Astrocyte of the cerebellum (primary cell): ENCODE data around the gene AACS.
"Not testable (repeated sequence)": the region's sequence is repeated elsewhere in the genome, so short reads cannot be mapped to it uniquely, and the experiment has no call there.

ENCODE experiments used
- DNase-seq: peaks from one replicate; pipeline ENCODE4 v3.0.0-alpha.2; 2011; ENCODE audit warnings: low read depth
- H3K4me3 ChIP-seq: 2 replicates; pipeline ENCODE4 v1.5.1; 2011; ENCODE audit warnings: mild to moderate bottlenecking, low read depth, low read length, moderate library complexity
- CTCF ChIP-seq: IDR thresholded peaks from 2 replicates; pipeline ENCODE4 v1.5.1; 2012; ENCODE audit warnings: low read length, low read depth, moderate library complexity, mild to moderate bottlenecking; ENCODE audit errors: missing control alignments
- in situ Hi-C: cut with HindIII; loops from 2 replicates; pipeline ENCODE4 v1.10.0; 2017; ENCODE audit warnings: low sequenced_read_pairs

The AACS gene

GRCh38 chr12:125079084-125079483 is 13.8 kb downstream of the AACS start:
- DNase-seq, result no peak
- no peak for TF ChIP-seq CTCF
- in situ Hi-C loops, result no loop called here
- H3K4me3 ChIP-seq, result no peak overlapping the region

- DNase-seq, result no peak
- no peak for TF ChIP-seq CTCF
- in situ Hi-C loops, result no loop called here
- H3K4me3 ChIP-seq, result no peak overlapping the region
Measured at GRCh38 chr12:125079648-125080645, 14.7 kb downstream of the AACS start.

- H3K4me3 ChIP-seq, result no peak overlapping the region
- in situ Hi-C loops, result no loop called here
- TF ChIP-seq CTCF, result no peak
- no peak for DNase-seq
Measured at GRCh38 chr12:125081427-125081826, 16.2 kb downstream of the AACS start.

- DNase-seq, result no peak
- in situ Hi-C loops, result no loop called here
- no peak overlapping the region for H3K4me3 ChIP-seq
- no peak for TF ChIP-seq CTCF
Measured at GRCh38 chr12:125083072-125083471, 17.8 kb downstream of the AACS start.

- DNase-seq, in situ Hi-C loops, H3K4me3 ChIP-seq: not testable (repeated sequence)
Measured at GRCh38 chr12:125088199-125088598, 23.0 kb downstream of the AACS start.

- TF ChIP-seq CTCF, result no peak
- in situ Hi-C loops, result no loop called here
- no peak overlapping the region for H3K4me3 ChIP-seq
- no peak for DNase-seq
Measured at GRCh38 chr12:125089083-125089482, 23.8 kb downstream of the AACS start.

GRCh38 chr12:125089626-125090025 is 24.4 kb downstream of the AACS start:
- DNase-seq, result no peak
- no peak for TF ChIP-seq CTCF
- H3K4me3 ChIP-seq, result no peak overlapping the region
- in situ Hi-C loops, result no loop called here
